ENCODE measurements around the gene PLA2G4E. TPM values are rescaled to one million over a fixed set of nuclear protein-coding genes. Genes with fewer than 3 reads are reported as not detected.

The PLA2G4E gene
- total RNA-seq, 1 donor from 2014 or later = not detected

DNA sequence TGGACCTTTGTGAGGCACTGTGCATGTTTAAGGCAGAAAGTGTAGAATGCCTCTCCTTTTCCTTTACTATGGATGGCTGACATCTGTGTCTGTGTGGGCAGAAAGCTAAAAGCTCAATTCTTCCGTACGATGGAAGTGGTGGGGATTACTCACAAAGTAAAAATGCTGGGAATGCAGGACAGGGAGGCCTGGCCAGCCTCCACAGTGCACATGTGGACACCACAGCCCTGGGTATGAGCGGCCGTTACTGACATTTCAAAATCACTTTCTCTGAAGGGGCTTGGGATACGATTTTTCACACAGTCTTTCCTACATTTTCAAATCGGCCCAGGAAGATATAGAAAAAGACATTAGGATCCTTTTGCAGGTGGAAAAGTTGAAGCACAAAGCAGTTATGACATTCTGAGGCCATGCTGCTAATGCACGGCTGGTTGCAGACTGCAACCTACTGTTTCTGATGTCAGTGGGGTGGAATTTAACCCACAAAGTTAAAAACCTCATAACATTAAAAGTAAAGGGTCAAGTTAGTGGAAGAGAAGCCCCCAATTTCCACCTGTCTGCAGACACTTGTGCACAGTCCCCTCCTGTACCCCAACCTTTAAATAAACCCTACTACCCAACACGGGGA, 76.4 kb downstream of the PLA2G4E start:
- Mint-ChIP-seq H3K27ac (ENCODE audit: unreplicated experiment) (peak overlapping the region; percentile 83), H3K27me3 (ENCODE audit: low read depth) (no peaks in the 10 kb centered on the region), H3K4me1 (peaks cover 23% of the 10 kb centered on the region), H3K9me3 (no peaks in the 10 kb centered on the region), H3K4me3 (no peak overlapping the region), H3K36me3 (ENCODE audit: low read depth) (peaks cover 5% of the 10 kb centered on the region)
- no peak for DNase-seq (ENCODE audit: low read depth, low spot score)
- TF ChIP-seq, protein P1, sequence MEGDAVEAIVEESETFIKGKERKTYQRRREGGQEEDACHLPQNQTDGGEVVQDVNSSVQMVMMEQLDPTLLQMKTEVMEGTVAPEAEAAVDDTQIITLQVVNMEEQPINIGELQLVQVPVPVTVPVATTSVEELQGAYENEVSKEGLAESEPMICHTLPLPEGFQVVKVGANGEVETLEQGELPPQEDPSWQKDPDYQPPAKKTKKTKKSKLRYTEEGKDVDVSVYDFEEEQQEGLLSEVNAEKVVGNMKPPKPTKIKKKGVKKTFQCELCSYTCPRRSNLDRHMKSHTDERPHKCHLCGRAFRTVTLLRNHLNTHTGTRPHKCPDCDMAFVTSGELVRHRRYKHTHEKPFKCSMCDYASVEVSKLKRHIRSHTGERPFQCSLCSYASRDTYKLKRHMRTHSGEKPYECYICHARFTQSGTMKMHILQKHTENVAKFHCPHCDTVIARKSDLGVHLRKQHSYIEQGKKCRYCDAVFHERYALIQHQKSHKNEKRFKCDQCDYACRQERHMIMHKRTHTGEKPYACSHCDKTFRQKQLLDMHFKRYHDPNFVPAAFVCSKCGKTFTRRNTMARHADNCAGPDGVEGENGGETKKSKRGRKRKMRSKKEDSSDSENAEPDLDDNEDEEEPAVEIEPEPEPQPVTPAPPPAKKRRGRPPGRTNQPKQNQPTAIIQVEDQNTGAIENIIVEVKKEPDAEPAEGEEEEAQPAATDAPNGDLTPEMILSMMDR (conservative IDR thresholded peaks at IDR 0.05) = no peak

DNA sequence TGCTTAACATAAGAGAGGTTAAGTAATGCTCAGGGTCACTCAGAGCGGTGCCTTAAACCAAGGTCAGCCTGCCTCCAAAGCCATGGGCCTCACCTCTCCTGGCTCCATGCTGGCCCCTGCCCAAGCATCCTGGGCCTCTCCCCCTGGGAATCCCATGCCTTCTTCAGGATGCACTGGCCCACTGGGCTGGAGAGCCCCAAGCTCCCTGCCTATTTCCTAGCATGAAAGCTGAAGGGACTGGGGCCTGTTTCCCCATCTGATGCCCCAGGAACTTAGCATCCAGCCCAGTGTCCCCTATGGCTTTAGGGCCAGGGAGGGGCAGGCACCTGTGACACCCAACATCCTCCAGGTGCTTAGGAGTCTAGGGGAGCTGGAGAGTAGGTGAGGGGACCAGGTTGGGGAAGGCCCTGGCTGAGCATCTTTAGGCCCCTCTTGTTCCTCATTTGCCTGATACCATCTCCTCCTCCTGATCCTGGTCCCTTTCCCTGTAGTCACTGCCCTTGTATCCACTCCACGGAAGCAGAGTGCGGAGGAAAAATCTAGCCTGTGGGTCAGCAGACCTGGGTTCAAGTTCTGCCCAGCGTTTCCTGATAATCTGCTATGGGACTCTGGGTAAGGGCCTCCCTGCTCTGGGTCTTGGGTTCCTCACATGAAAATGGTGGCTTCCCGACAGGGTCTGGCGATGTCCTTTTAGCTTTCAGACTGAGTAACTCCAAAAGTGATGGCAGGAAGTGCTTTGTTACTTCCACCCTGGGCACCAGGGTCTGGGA, 77.1 kb downstream of the PLA2G4E start:
- TF ChIP-seq, protein P1 (conservative IDR thresholded peaks at IDR 0.05) = no peak
- Mint-ChIP-seq H3K27ac (ENCODE audit: unreplicated experiment) (peak overlapping the region; percentile 83), H3K9me3 (no peaks in the 10 kb centered on the region), H3K4me1 (peaks cover 23% of the 10 kb centered on the region), H3K36me3 (ENCODE audit: low read depth) (peaks cover 5% of the 10 kb centered on the region), H3K27me3 (ENCODE audit: low read depth) (no peaks in the 10 kb centered on the region), H3K4me3 (no peak overlapping the region)
- DNase-seq (ENCODE audit: low read depth, low spot score) = no peak

DNA sequence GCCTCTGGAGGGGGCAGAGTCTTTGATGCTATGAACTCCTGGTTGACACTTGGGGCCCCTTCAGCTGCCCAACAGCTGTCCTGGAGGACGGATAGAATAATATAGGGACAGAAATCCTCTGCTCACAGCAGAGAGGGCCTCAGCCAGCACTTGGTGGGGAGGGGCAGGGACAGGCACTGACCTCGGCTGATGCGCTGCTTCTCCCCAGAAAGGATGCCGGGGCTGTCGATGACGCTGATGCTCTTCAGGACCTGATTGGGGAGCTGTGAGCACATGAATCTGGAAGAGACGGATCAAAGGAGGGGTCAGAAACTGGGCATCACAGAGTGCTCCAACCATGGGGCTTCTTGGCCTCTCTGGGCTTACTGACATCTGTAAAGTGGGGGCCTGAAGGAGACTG, 78.0 kb downstream of the PLA2G4E start:
- no peak for DNase-seq (ENCODE audit: low read depth, low spot score)
- Mint-ChIP-seq H3K27me3 (ENCODE audit: low read depth) (no peaks in the 10 kb centered on the region), H3K4me1 (peaks cover 23% of the 10 kb centered on the region), H3K36me3 (ENCODE audit: low read depth) (peaks cover 5% of the 10 kb centered on the region), H3K9me3 (no peaks in the 10 kb centered on the region), H3K27ac (ENCODE audit: unreplicated experiment) (no peak overlapping the region), H3K4me3 (no peak overlapping the region)
- TF ChIP-seq, protein P1 (conservative IDR thresholded peaks at IDR 0.05) = no peak

DNA sequence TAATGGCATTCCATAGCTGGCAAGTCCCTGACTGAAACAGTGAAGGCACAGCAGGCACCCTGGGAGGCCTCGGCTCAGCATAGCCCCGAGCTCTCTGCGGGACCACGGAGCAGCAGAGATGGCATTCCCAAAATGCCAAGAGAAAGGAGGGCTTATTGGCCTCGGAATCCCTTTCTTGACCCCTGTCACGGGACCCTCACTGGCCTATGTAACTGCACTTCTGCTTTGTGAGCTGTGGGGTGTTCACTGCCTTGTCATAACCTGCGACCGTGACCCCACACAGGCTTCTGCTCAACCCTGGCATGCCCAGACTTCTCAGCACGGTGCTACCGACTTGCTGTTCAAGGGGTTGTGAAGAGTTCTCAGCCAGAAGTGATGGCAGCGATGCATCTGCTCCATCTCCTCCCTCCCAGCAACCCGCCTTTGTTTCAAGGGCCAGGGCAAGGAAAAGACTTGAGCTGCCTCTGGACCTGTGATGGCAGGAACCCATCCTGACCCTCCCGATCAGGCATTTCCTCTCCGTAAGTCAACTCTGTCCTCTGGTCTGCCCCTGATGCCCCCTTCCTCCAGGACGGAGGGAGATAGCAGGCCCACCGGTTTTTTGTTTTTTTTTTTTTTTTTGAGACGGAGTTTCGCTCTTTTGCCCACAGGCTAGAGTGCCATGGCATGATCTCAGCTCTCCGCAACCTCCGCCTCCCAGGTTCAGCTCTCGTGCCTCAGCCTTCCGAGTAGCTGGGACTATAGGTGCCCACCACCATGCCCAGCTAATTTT, 79.0 kb downstream of the PLA2G4E start:
- TF ChIP-seq, protein P1 (conservative IDR thresholded peaks at IDR 0.05) = no peak
- DNase-seq (ENCODE audit: low read depth, low spot score) = no peak
- H3K9me3 Mint-ChIP-seq = no peaks in the 10 kb centered on the region
- no peak overlapping the region for H3K27ac Mint-ChIP-seq (ENCODE audit: unreplicated experiment)
- H3K4me3 Mint-ChIP-seq = no peak overlapping the region
- no peaks in the 10 kb centered on the region for H3K27me3 Mint-ChIP-seq (ENCODE audit: low read depth)
- peaks cover 23% of the 10 kb centered on the region for H3K4me1 Mint-ChIP-seq
- peaks cover 5% of the 10 kb centered on the region for H3K36me3 Mint-ChIP-seq (ENCODE audit: low read depth)

DNA sequence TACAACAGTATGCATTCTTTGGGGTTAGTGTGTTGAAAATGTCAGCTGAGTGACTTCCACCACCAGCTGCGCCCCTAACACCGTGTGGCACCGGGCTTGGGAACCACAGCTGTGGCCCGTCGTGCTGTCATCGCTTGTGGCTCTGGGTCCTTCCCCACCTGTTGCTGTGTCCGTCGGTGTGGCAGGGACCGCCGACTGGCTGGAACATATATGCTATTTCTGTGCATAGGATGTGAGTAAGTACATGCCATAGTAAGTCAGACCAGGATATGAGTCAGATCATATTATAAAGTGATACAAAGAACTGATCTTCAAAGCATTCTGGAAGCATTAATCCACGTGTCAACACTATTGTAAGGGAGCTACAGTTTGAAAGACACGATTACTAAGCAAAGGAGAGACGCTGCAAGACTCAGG, 80.4 kb downstream of the PLA2G4E start:
- H3K27me3 Mint-ChIP-seq (ENCODE audit: low read depth) = no peaks in the 10 kb centered on the region
- peaks cover 7% of the 10 kb centered on the region for H3K36me3 Mint-ChIP-seq (ENCODE audit: low read depth)
- TF ChIP-seq, protein P1 (conservative IDR thresholded peaks at IDR 0.05) = no peak
- no peak for DNase-seq (ENCODE audit: low read depth, low spot score)
- H3K27ac Mint-ChIP-seq (ENCODE audit: unreplicated experiment) = no peak overlapping the region
- H3K9me3 Mint-ChIP-seq = no peaks in the 10 kb centered on the region
- H3K4me3 Mint-ChIP-seq = no peak overlapping the region
- peaks cover 23% of the 10 kb centered on the region for H3K4me1 Mint-ChIP-seq
